ENCODE measurements around the gene TRERF1. TPM values are rescaled to one million over a fixed set of nuclear protein-coding genes. Genes with fewer than 3 reads are reported as not detected.

The TRERF1 gene
- total and polyA plus RNA-seq, 2 experiments from 2014 or later, result 3.2 to 5.1 TPM

GRCh38 chr6:42287756-42288155 is 164.0 kb downstream of the TRERF1 start:
- Histone ChIP-seq H3K27ac (no peak overlapping the region), H3K9me3 (ENCODE audit: low read depth) (no peaks in the 10 kb centered on the region), H2AFZ (no peak overlapping the region), H3K27me3 (no peaks in the 10 kb centered on the region), H3K4me3 (no peak overlapping the region), H3K4me2 (no peak overlapping the region), H3K79me2 (peaks cover 4% of the 10 kb centered on the region), H3K9me2 (replicated peaks; ENCODE audit: insufficient read depth) (no peaks in the 10 kb centered on the region), H3K36me3 (replicated peaks; ENCODE audit: insufficient read depth, low read depth) (no peaks in the 10 kb centered on the region), H3K4me1 (ENCODE audit: insufficient read depth) (no peaks in the 10 kb centered on the region), H4K20me1 (ENCODE audit: insufficient read depth, poor library complexity, severe bottlenecking) (no peaks in the 10 kb centered on the region)
- TF ChIP-seq EZH2phosphoT487 (IDR thresholded peaks at IDR 0.05; ENCODE audit: low read depth, severe bottlenecking, unreplicated experiment) (no peak), EZH2 (IDR thresholded peaks at IDR 0.05; ENCODE audit: borderline replicate concordance) (no peak), CTCF (IDR thresholded peaks at IDR 0.05; ENCODE audit: poor library complexity) (no peak)
- no peak for DNase-seq (ENCODE audit: low spot score)
- WGBS (ENCODE audit: low lambda C conversion rate, missing lambda C conversion rate), result 91% methylated on average over 2 of the region's 2 CpGs

- no peak overlapping the region for H3K27ac ChIP-seq
- H2AFZ ChIP-seq, result no peak overlapping the region
- H3K4me1 ChIP-seq (ENCODE audit: insufficient read depth), result peaks cover 39% of the 10 kb centered on the region
- TF ChIP-seq EZH2 (IDR thresholded peaks at IDR 0.05; ENCODE audit: borderline replicate concordance), result no peak
- TF ChIP-seq EZH2phosphoT487 (IDR thresholded peaks at IDR 0.05; ENCODE audit: low read depth, severe bottlenecking, unreplicated experiment), result no peak
- no peak for TF ChIP-seq CTCF (IDR thresholded peaks at IDR 0.05; ENCODE audit: poor library complexity)
- no peaks in the 10 kb centered on the region for H3K27me3 ChIP-seq
- no peaks in the 10 kb centered on the region for H4K20me1 ChIP-seq (ENCODE audit: insufficient read depth, poor library complexity, severe bottlenecking)
- H3K4me2 ChIP-seq, result no peak overlapping the region
- H3K79me2 ChIP-seq, result peaks cover 19% of the 10 kb centered on the region
- H3K36me3 ChIP-seq (replicated peaks; ENCODE audit: insufficient read depth, low read depth), result no peaks in the 10 kb centered on the region
- no peak overlapping the region for H3K4me3 ChIP-seq
- DNase-seq (ENCODE audit: low spot score), result no peak
- no peaks in the 10 kb centered on the region for H3K9me2 ChIP-seq (replicated peaks; ENCODE audit: insufficient read depth)
- H3K9me3 ChIP-seq (ENCODE audit: low read depth), result no peaks in the 10 kb centered on the region
- 84% methylated on average over 7 of the region's 7 CpGs for WGBS (ENCODE audit: low lambda C conversion rate, missing lambda C conversion rate)
Measured at GRCh38 chr6:42281570-42281969, 170.2 kb downstream of the TRERF1 start.

- Histone ChIP-seq H3K9me2 (replicated peaks; ENCODE audit: insufficient read depth) (no peaks in the 10 kb centered on the region), H3K4me1 (ENCODE audit: insufficient read depth) (peaks cover 44% of the 10 kb centered on the region), H3K4me3 (no peak overlapping the region), H3K27me3 (no peaks in the 10 kb centered on the region), H3K79me2 (peaks cover 19% of the 10 kb centered on the region), H3K9me3 (ENCODE audit: low read depth) (no peaks in the 10 kb centered on the region), H3K4me2 (no peak overlapping the region), H2AFZ (no peak overlapping the region), H4K20me1 (ENCODE audit: insufficient read depth, poor library complexity, severe bottlenecking) (no peaks in the 10 kb centered on the region), H3K27ac (no peak overlapping the region), H3K36me3 (replicated peaks; ENCODE audit: insufficient read depth, low read depth) (no peaks in the 10 kb centered on the region)
- DNase-seq (ENCODE audit: low spot score), result no peak
- TF ChIP-seq CTCF (IDR thresholded peaks at IDR 0.05; ENCODE audit: poor library complexity) (no peak), EZH2phosphoT487 (IDR thresholded peaks at IDR 0.05; ENCODE audit: low read depth, severe bottlenecking, unreplicated experiment) (no peak), EZH2 (IDR thresholded peaks at IDR 0.05; ENCODE audit: borderline replicate concordance) (no peak)
- 59% methylated on average over 5 of the region's 5 CpGs for WGBS (ENCODE audit: low lambda C conversion rate, missing lambda C conversion rate)
Measured at GRCh38 chr6:42280966-42281533, 170.7 kb downstream of the TRERF1 start.
